ENCODE measurements around the gene KDM2A. TPM values are rescaled to one million over a fixed set of nuclear protein-coding genes. Genes with fewer than 3 reads are reported as not detected.
A peak's percentile ranks its signal among the peaks of the same experiment; 100 is the strongest.

KDM2A gene
- total and polyA plus RNA-seq, 2 of the 13 experiments (the other 11 are each of a cell fraction or from before 2014, with no cell fraction given), result 31.3 to 31.4 TPM

DNA sequence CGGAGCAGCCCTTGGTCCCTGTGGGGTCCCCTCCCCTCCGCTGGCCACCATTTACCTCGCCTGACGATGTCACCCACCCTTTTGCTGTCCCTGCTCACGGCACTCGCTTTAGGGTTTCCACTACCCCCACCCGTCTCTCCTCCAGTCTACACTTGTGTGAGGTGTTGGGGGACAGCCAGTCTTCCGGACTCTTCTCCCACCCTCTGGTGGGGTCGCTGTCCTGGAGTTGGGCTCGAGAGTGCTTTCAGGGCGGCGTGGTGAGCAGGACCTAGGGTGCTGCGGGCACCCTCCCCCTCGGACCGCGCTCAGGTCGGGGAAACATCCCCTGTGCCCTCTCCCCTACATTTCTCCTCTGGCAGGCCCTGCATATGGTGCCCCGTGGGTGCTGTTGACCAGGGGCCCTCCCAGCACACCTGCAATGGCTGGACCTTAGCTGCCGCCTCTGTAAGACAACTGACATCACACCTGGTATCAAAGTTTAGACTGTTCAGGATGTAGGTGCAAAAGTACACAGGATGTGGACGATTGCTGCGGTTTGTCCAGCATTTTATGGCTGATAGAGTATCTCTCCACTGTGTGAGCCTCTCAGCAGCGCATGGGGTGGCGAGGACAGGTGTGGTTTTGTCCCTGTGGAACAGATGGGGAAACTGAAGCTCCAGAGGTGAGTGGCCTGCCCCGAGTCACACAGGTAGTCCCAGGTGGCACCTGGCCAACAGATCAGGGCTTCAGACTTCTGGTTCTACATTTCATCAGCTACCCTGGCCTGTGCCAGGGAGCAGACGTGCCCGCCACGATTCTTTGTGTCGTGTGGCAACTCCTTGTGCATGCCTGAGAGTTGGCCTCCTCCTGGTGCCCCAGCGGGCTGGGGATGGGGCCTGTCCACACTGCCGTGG, 148.4 kb downstream of the KDM2A start (continued):
- TF ChIP-seq, protein P1, sequence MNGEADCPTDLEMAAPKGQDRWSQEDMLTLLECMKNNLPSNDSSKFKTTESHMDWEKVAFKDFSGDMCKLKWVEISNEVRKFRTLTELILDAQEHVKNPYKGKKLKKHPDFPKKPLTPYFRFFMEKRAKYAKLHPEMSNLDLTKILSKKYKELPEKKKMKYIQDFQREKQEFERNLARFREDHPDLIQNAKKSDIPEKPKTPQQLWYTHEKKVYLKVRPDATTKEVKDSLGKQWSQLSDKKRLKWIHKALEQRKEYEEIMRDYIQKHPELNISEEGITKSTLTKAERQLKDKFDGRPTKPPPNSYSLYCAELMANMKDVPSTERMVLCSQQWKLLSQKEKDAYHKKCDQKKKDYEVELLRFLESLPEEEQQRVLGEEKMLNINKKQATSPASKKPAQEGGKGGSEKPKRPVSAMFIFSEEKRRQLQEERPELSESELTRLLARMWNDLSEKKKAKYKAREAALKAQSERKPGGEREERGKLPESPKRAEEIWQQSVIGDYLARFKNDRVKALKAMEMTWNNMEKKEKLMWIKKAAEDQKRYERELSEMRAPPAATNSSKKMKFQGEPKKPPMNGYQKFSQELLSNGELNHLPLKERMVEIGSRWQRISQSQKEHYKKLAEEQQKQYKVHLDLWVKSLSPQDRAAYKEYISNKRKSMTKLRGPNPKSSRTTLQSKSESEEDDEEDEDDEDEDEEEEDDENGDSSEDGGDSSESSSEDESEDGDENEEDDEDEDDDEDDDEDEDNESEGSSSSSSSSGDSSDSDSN (CRISPR knock-in tag; IDR thresholded peaks at IDR 0.05), result 0 out of 2 replicates have a peak, but pooled peaks have one; percentile 55
- TF ChIP-seq HMGA1 (CRISPR knock-in tag; conservative IDR thresholded peaks at IDR 0.05) (no peak), ARID4A (CRISPR knock-in tag; IDR thresholded peaks at IDR 0.05; ENCODE audit: borderline replicate concordance) (peak; percentile 57; the same call in 1 of the 2 replicates), ZNF326 (CRISPR knock-in tag; IDR thresholded peaks at IDR 0.05; ENCODE audit: borderline replicate concordance) (no peak), ZNF883 (CRISPR knock-in tag; IDR thresholded peaks at IDR 0.05; ENCODE audit: not compliant biosample characterization) (peak; percentile 64), GABPA (IDR thresholded peaks at IDR 0.05; ENCODE audit: low read depth, low read length) (no peak), GABPA (CRISPR knock-in tag; IDR thresholded peaks at IDR 0.05; ENCODE audit: low read depth) (0 out of 2 replicates have a peak, but pooled peaks have one; percentile 22), ZNF143 (CRISPR knock-in tag; IDR thresholded peaks at IDR 0.05) (peak; percentile 33; the same call in 1 of the 2 replicates), ZSCAN25 (CRISPR knock-in tag; IDR thresholded peaks at IDR 0.05) (peak; percentile 83)
- TF ChIP-seq, protein P2, sequence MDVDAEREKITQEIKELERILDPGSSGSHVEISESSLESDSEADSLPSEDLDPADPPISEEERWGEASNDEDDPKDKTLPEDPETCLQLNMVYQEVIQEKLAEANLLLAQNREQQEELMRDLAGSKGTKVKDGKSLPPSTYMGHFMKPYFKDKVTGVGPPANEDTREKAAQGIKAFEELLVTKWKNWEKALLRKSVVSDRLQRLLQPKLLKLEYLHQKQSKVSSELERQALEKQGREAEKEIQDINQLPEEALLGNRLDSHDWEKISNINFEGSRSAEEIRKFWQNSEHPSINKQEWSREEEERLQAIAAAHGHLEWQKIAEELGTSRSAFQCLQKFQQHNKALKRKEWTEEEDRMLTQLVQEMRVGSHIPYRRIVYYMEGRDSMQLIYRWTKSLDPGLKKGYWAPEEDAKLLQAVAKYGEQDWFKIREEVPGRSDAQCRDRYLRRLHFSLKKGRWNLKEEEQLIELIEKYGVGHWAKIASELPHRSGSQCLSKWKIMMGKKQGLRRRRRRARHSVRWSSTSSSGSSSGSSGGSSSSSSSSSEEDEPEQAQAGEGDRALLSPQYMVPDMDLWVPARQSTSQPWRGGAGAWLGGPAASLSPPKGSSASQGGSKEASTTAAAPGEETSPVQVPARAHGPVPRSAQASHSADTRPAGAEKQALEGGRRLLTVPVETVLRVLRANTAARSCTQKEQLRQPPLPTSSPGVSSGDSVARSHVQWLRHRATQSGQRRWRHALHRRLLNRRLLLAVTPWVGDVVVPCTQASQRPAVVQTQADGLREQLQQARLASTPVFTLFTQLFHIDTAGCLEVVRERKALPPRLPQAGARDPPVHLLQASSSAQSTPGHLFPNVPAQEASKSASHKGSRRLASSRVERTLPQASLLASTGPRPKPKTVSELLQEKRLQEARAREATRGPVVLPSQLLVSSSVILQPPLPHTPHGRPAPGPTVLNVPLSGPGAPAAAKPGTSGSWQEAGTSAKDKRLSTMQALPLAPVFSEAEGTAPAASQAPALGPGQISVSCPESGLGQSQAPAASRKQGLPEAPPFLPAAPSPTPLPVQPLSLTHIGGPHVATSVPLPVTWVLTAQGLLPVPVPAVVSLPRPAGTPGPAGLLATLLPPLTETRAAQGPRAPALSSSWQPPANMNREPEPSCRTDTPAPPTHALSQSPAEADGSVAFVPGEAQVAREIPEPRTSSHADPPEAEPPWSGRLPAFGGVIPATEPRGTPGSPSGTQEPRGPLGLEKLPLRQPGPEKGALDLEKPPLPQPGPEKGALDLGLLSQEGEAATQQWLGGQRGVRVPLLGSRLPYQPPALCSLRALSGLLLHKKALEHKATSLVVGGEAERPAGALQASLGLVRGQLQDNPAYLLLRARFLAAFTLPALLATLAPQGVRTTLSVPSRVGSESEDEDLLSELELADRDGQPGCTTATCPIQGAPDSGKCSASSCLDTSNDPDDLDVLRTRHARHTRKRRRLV (CRISPR knock-in tag; IDR thresholded peaks at IDR 0.05), result peak; percentile 54; the same call in 1 of the 2 replicates
- TF ChIP-seq, protein P3, sequence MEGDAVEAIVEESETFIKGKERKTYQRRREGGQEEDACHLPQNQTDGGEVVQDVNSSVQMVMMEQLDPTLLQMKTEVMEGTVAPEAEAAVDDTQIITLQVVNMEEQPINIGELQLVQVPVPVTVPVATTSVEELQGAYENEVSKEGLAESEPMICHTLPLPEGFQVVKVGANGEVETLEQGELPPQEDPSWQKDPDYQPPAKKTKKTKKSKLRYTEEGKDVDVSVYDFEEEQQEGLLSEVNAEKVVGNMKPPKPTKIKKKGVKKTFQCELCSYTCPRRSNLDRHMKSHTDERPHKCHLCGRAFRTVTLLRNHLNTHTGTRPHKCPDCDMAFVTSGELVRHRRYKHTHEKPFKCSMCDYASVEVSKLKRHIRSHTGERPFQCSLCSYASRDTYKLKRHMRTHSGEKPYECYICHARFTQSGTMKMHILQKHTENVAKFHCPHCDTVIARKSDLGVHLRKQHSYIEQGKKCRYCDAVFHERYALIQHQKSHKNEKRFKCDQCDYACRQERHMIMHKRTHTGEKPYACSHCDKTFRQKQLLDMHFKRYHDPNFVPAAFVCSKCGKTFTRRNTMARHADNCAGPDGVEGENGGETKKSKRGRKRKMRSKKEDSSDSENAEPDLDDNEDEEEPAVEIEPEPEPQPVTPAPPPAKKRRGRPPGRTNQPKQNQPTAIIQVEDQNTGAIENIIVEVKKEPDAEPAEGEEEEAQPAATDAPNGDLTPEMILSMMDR (CRISPR knock-in tag; IDR thresholded peaks at IDR 0.05), result peak; percentile 43
